Liver (tissue), 9 donors: ENCODE measurements around the gene ETF1. TPM values are rescaled to one million over a fixed set of nuclear protein-coding genes. Genes with fewer than 3 reads are reported as not detected.

Experiments used
- DNase-seq: peaks from one replicate; pipeline ENCODE4 v3.0.0-alpha.2; 2017; ENCODE audit warnings: low spot score
- H3K27ac ChIP-seq, 2 donors: one replicate each; pipeline ENCODE4 v1.7.0; 2013; ENCODE audit warnings: inconsistent platforms in 2 of 2, low read length in 2 of 2, control low read depth in 1 of 2, low read depth in 1 of 2, mild to moderate bottlenecking in 1 of 2
- H3K27me3 ChIP-seq, 4 donors: one replicate each; pipeline versions ENCODE4 v1.6.1 to v1.7.0; 2013; ENCODE audit warnings: low read length in 3 of 4, inconsistent platforms in 1 of 4, mild to moderate bottlenecking in 1 of 4, moderate library complexity in 1 of 4; ENCODE audit not compliant: control insufficient read depth in 4 of 4, insufficient read depth in 4 of 4
- H3K36me3 ChIP-seq, 4 donors: one replicate each; pipeline versions ENCODE4 v1.6.1 to v1.7.0; 2013; ENCODE audit warnings: low read length in 3 of 4, mild to moderate bottlenecking in 3 of 4, low read depth in 1 of 4, moderate library complexity in 1 of 4; ENCODE audit not compliant: control insufficient read depth in 4 of 4, insufficient read depth in 3 of 4
- H3K4me1 ChIP-seq, 4 donors: one replicate each; pipeline versions ENCODE4 v1.6.1 to v1.7.0; 2013; ENCODE audit warnings: low read length in 3 of 4, mild to moderate bottlenecking in 3 of 4, moderate library complexity in 1 of 4; ENCODE audit not compliant: control insufficient read depth in 4 of 4, insufficient read depth in 4 of 4
- H3K4me3 ChIP-seq, 3 donors: one replicate each; pipeline versions ENCODE4 v1.6.1 to v1.7.0; 2013; ENCODE audit warnings: low read length in 3 of 3, control low read depth in 1 of 3, low read depth in 1 of 3, mild to moderate bottlenecking in 1 of 3
- H3K9ac ChIP-seq, 2 donors: one replicate each; pipeline ENCODE4 v1.7.0; 2013; ENCODE audit warnings: low read length in 2 of 2, mild to moderate bottlenecking in 2 of 2, moderate library complexity in 2 of 2, control low read depth in 1 of 2, low read depth in 1 of 2
- H3K9me3 ChIP-seq, 4 donors: one replicate each; pipeline versions ENCODE4 v1.6.1 to v1.7.0; 2013; ENCODE audit warnings: low read length in 3 of 4; ENCODE audit not compliant: control insufficient read depth in 4 of 4
- ATF3 ChIP-seq: IDR thresholded peaks from 2 replicates; pipeline ENCODE4 v1.6.1; 2016; ENCODE audit warnings: antibody characterized with exemption
- CTCF ChIP-seq: fragments of 150-350 bp; IDR thresholded peaks from 2 replicates; pipeline ENCODE4 v1.5.1; 2017; ENCODE audit warnings: improper control_type of control experiment, low read depth, low read length; ENCODE audit not compliant: missing input control
- FOXA1 ChIP-seq: IDR thresholded peaks from 2 replicates; pipeline ENCODE4 v1.6.1; 2016; ENCODE audit warnings: antibody characterized with exemption
- FOXA2 ChIP-seq: IDR thresholded peaks from 2 replicates; pipeline ENCODE4 v1.6.1; 2016; ENCODE audit warnings: antibody characterized with exemption
- GABPA ChIP-seq, 2 donors: IDR thresholded peaks in 1 of 2; conservative IDR thresholded peaks in 1 of 2; 2 replicates each; pipeline ENCODE4 v1.6.1; 2016; ENCODE audit warnings: antibody characterized with exemption in 2 of 2, mild to moderate bottlenecking in 1 of 2, moderate library complexity in 1 of 2
- HNF4A ChIP-seq, 2 donors: conservative IDR thresholded peaks; 2 replicates each; pipeline ENCODE4 v1.6.1; 2016; ENCODE audit warnings: antibody characterized with exemption in 2 of 2, mild to moderate bottlenecking in 2 of 2
- HNF4G ChIP-seq: IDR thresholded peaks from 2 replicates; pipeline ENCODE4 v1.6.1; 2016; ENCODE audit warnings: antibody characterized with exemption
- JUND ChIP-seq, 2 donors: IDR thresholded peaks; 2 replicates each; pipeline ENCODE4 v1.6.1; 2016; ENCODE audit warnings: antibody characterized with exemption in 2 of 2
- RXRA ChIP-seq, 2 donors: IDR thresholded peaks; 2 replicates each; pipeline ENCODE4 v1.6.1; 2017 to 2018; ENCODE audit warnings: antibody characterized with exemption in 2 of 2, mild to moderate bottlenecking in 1 of 2
- SP1 ChIP-seq: IDR thresholded peaks from 2 replicates; pipeline ENCODE4 v1.6.1; 2018; ENCODE audit warnings: antibody characterized with exemption, mild to moderate bottlenecking
- TAF1 ChIP-seq: conservative IDR thresholded peaks from 2 replicates; pipeline ENCODE4 v1.6.1; 2016; ENCODE audit warnings: antibody characterized with exemption, mild to moderate bottlenecking
- YY1 ChIP-seq: IDR thresholded peaks from 2 replicates; pipeline ENCODE4 v1.6.1; 2016; ENCODE audit warnings: antibody characterized with exemption, mild to moderate bottlenecking
- ZBTB33 ChIP-seq: IDR thresholded peaks from 2 replicates; pipeline ENCODE4 v1.6.1; 2016; ENCODE audit warnings: antibody characterized with exemption
- WGBS: extraction: QIAGEN DNeasy Blood & Tissue Kit; methylation state at CpG from one replicate; pipeline ENCODE4 v1.1.7; 2013; 5-methylcytosine and 5-hydroxymethylcytosine counted together
- polyA plus RNA-seq, 2 donors: library from polyadenylated mRNA; stranded (reverse) in 1 of 2; unstranded in 1 of 2; fragments of 200-250 nt in 1 of 2; fragments of >200 nt in 1 of 2; fragmentation: Nextera tagmentation in 1 of 2; extraction: Ambion mirVana in 1 of 2; gene quantifications; one replicate each; pipeline versions ENCODE4 v1.2.1 to v1.2.3, GENCODE V29; 2013 to 2015
- total RNA-seq, 2 donors: library from RNA; depleted of rRNA; stranded (reverse); fragments of >200 nt; gene quantifications; one replicate each; pipeline ENCODE4 v1.2.3, GENCODE V29; 2014
- donor health status: healthy.
- donor health status: healthy.
- donor health status: healthy.
- donor health status: healthy.
- donor health status: healthy.

ETF1 gene
- total and polyA plus RNA-seq, 4 donors = 21.7 to 39.7 (median 31.1) TPM

GRCh38 chr5:138468133-138468965 is 74.7 kb downstream of the ETF1 start:
- Histone ChIP-seq H3K36me3 (peaks cover 2 to 14% (median 13%) of the 10 kb centered on the region in 4 donors), H3K9ac (peak overlapping the region in 1 of 2 donors; percentile 29), H3K27ac (peak overlapping the region in 1 of 2 donors; percentile 33), H3K4me3 (peak overlapping the region in 2 of 3 donors; percentile 92 to 95), H3K4me1 (peaks cover 0 to 22% (median 10%) of the 10 kb centered on the region in 4 donors), H3K27me3 (no peaks in the 10 kb centered on the region), H3K9me3 (no peaks in the 10 kb centered on the region)
- TF ChIP-seq HNF4G (peak; percentile 5), GABPA (IDR thresholded peaks at IDR 0.05 in 1 of 2, conservative IDR thresholded peaks at IDR 0.05 in 1 of 2) (no peak), JUND (IDR thresholded peaks at IDR 0.05) (peak in 1 of 2 donors; percentile 15)
- DNase-seq = no peak
- 91% methylated on average over 7 of the region's 7 CpGs for WGBS

- Histone ChIP-seq H3K9me3 (no peaks in the 10 kb centered on the region), H3K4me3 (peak overlapping the region in 2 of 3 donors; percentile 92 to 95), H3K27me3 (no peaks in the 10 kb centered on the region), H3K4me1 (peaks cover 0 to 27% (median 12%) of the 10 kb centered on the region in 4 donors), H3K9ac (peak overlapping the region; percentile 9 to 29), H3K27ac (peak overlapping the region in 1 of 2 donors; percentile 33), H3K36me3 (peaks cover 2 to 14% (median 13%) of the 10 kb centered on the region in 4 donors)
- WGBS = 92% methylated on average over 14 of the region's 14 CpGs
- no peak for DNase-seq
- no peak for TF ChIP-seq FOXA2
- no peak for TF ChIP-seq YY1
- TF ChIP-seq FOXA1 = no peak
- TF ChIP-seq RXRA (IDR thresholded peaks at IDR 0.05) = no peak
- TF ChIP-seq CTCF = no peak
- no peak for TF ChIP-seq HNF4G
- no peak for TF ChIP-seq HNF4A (conservative IDR thresholded peaks at IDR 0.05)
- no peak for TF ChIP-seq TAF1
- no peak for TF ChIP-seq ZBTB33
These were observed 75.3 kb downstream of the ETF1 start for GRCh38 chr5:138467711-138468132.

- TF ChIP-seq ATF3 (peak; percentile 18), SP1 (no peak)
- WGBS = 92% methylated on average over 45 of the region's 45 CpGs
- peaks cover 2 to 14% (median 13%) of the 10 kb centered on the region in 4 donors for H3K36me3 ChIP-seq
- peak overlapping the region; percentile 83 to 95 (median 92) for H3K4me3 ChIP-seq
- H3K27me3 ChIP-seq = no peaks in the 10 kb centered on the region
- peaks cover 0 to 25% (median 12%) of the 10 kb centered on the region in 4 donors for H3K4me1 ChIP-seq
- peak overlapping the region; percentile 41 to 84 for H3K9ac ChIP-seq
- H3K9me3 ChIP-seq = no peaks in the 10 kb centered on the region
- H3K27ac ChIP-seq = peak overlapping the region in 1 of 2 donors; percentile 33
- DNase-seq = no peak
These were observed 75.9 kb downstream of the ETF1 start for GRCh38 chr5:138466900-138467710.
